K562 (cell line): ENCODE measurements around the gene NOX1. TPM values are rescaled to one million over a fixed set of nuclear protein-coding genes. Genes with fewer than 3 reads are reported as not detected.

Source experiments
- ATAC-seq: fragments of 200-7000 bp; cut with Tn5 transposase; 3 replicates; pipeline ENCODE4 v1.9.1; 2020; ENCODE audit warnings: moderate library complexity
- BruUV-seq: library from RNA; stranded (reverse); fragments of 400-500 nt; replicated peaks from 2 replicates; lab custom pipeline; 2021; lab: Mats Ljungman, UMichigan
- CTCF ChIA-PET: fragments of 300-600 bp; formaldehyde crosslinking; extraction: SDS; loops from one replicate; lab custom pipeline; 2021; ENCODE audit warnings: low intra/inter-chr PET ratio; lab: Yijun Ruan, JAX
- POLR2A ChIA-PET: fragments of 300-600, 350-650 bp; sonication (Branson Sonifier 250); formaldehyde crosslinking; extraction: SDS; loops from one replicate; lab custom pipeline; 2021; ENCODE audit warnings: antibody characterized with exemption, inconsistent platforms; lab: Yijun Ruan, JAX
- DNase-seq, 4 experiments: peaks; one replicate each; pipeline versions ENCODE4 v3.0.0 to v3.0.0-alpha.2; 2011 to 2018; ENCODE audit warnings: low spot score in 3 of 4, mixed read lengths in 3 of 4; ENCODE audit errors: extremely low read depth in 1 of 4
- FAIRE-seq: peaks from 2 replicates; lab custom pipeline; 2011; peaks lifted over from hg19 to GRCh38; lab: Jason Lieb, UNC
- H2AFZ ChIP-seq: 2 replicates; pipeline ENCODE4 v1.6.0; 2011; ENCODE audit warnings: low read depth, low read length, control low read depth, inconsistent platforms
- H3K27ac ChIP-seq: fragments of 200-600 bp; 3 replicates; pipeline ENCODE4 v1.8.0; 2011; ENCODE audit warnings: low read depth, mild to moderate bottlenecking, control low read depth, inconsistent platforms, low read length, moderate library complexity, mixed read lengths; ENCODE audit errors: extremely low read depth
- H3K27me3 ChIP-seq, 2 experiments: fragments of 300-600 bp in 1 of 2; 2 replicates in 1 of 2; 3 replicates in 1 of 2; pipeline versions ENCODE4 v1.6.0 to v1.8.0; 2011; ENCODE audit warnings: inconsistent platforms in 2 of 2, low read length in 2 of 2, mild to moderate bottlenecking in 1 of 2, mixed read lengths in 1 of 2, moderate library complexity in 1 of 2; ENCODE audit not compliant: control insufficient read depth in 2 of 2, insufficient read depth in 2 of 2
- H3K36me3 ChIP-seq: fragments of 300-600 bp; 3 replicates; pipeline ENCODE4 v1.8.0; 2011; ENCODE audit warnings: mild to moderate bottlenecking, low read length, inconsistent platforms; ENCODE audit not compliant: control insufficient read depth, insufficient read depth
- H3K4me1 ChIP-seq, 2 experiments: fragments of 200-600 bp in 1 of 2; replicated peaks in 1 of 2; 2 replicates in 1 of 2; 3 replicates in 1 of 2; pipeline versions ENCODE4 v1.5.1 to v1.8.0; 2011; ENCODE audit warnings: inconsistent platforms in 2 of 2, low read length in 2 of 2, mild to moderate bottlenecking in 1 of 2, mixed read lengths in 1 of 2, moderate library complexity in 1 of 2; ENCODE audit not compliant: control insufficient read depth in 2 of 2, insufficient read depth in 2 of 2
- H3K4me2 ChIP-seq: 2 replicates; pipeline ENCODE4 v1.6.1; 2011; ENCODE audit warnings: low read length, control low read depth, inconsistent platforms, mixed read lengths; ENCODE audit not compliant: insufficient read depth
- H3K4me3 ChIP-seq: fragments of 200-600 bp; sonication (generic), shearing (Covaris generic); 2 replicates; pipeline ENCODE4 v1.5.1; 2016; ENCODE audit warnings: control low read depth, inconsistent platforms
- H3K79me2 ChIP-seq: fragments of 200-600 bp; 3 replicates; pipeline ENCODE4 v1.8.0; 2011; ENCODE audit warnings: low read length, inconsistent platforms; ENCODE audit not compliant: control insufficient read depth, insufficient read depth
- H3K9ac ChIP-seq, 2 experiments: 2 replicates each; pipeline versions ENCODE4 v1.6.0 to v1.6.1; 2011; ENCODE audit warnings: low read depth in 2 of 2, low read length in 2 of 2, control low read depth in 1 of 2, inconsistent platforms in 1 of 2, mild to moderate bottlenecking in 1 of 2, mixed read lengths in 1 of 2; ENCODE audit not compliant: insufficient read depth in 1 of 2
- H3K9me1 ChIP-seq: one replicate; pipeline ENCODE4 v1.6.0; 2011; ENCODE audit warnings: inconsistent platforms, mild to moderate bottlenecking, low read length, moderate library complexity; ENCODE audit not compliant: control insufficient read depth, insufficient read depth
- H3K9me3 ChIP-seq: replicated peaks from 2 replicates; pipeline ENCODE4 v1.5.1; 2011; ENCODE audit warnings: low read depth, low read length, inconsistent platforms; ENCODE audit not compliant: control insufficient read depth, insufficient read depth
- H4K20me1 ChIP-seq: replicated peaks from 2 replicates; pipeline ENCODE4 v1.6.1; 2011; ENCODE audit warnings: low read length, inconsistent platforms, mixed read lengths; ENCODE audit not compliant: control insufficient read depth, insufficient read depth
- FOXJ3 ChIP-seq: sonication (generic); formaldehyde crosslinking; IDR thresholded peaks from 2 replicates; pipeline ENCODE4 v1.4.0; 2020; ENCODE audit warnings: mild to moderate bottlenecking, missing genetic modification reagents
- FOXK2 ChIP-seq, 2 experiments: fragments of 450-650 bp; IDR thresholded peaks in 1 of 2; conservative IDR thresholded peaks in 1 of 2; 2 replicates each; pipeline ENCODE4 v1.6.1; 2016; ENCODE audit warnings: low read depth in 2 of 2, mild to moderate bottlenecking in 1 of 2
- HCFC1 ChIP-seq: IDR thresholded peaks from 2 replicates; pipeline ENCODE4 v1.6.1; 2012; ENCODE audit warnings: low read depth, low read length, improper control_type of control experiment
- HDAC6 ChIP-seq: IDR thresholded peaks from 2 replicates; pipeline ENCODE4 v1.6.1; 2012; ENCODE audit warnings: low read depth, mild to moderate bottlenecking, control low read depth, inconsistent platforms, low read length, moderate library complexity
- IRF2 ChIP-seq: sonication (generic); formaldehyde crosslinking; IDR thresholded peaks from 2 replicates; pipeline ENCODE4 v1.8.1; 2022; ENCODE audit warnings: mild to moderate bottlenecking, missing genetic modification reagents
- KLF16 ChIP-seq: IDR thresholded peaks from 2 replicates; pipeline ENCODE4 v1.6.1; 2016; ENCODE audit warnings: antibody characterized with exemption
- NCOR1 ChIP-seq: fragments of 450-650 bp; IDR thresholded peaks from 2 replicates; pipeline ENCODE4 v1.6.1; 2016; ENCODE audit warnings: mild to moderate bottlenecking, moderate library complexity
- NFATC3 ChIP-seq: fragments of 450-650 bp; IDR thresholded peaks from 2 replicates; pipeline ENCODE4 v1.6.1; 2017; ENCODE audit warnings: mild to moderate bottlenecking
- PTRF ChIP-seq: fragments of 450-650 bp; IDR thresholded peaks from 2 replicates; pipeline ENCODE4 v1.6.1; 2016; ENCODE audit warnings: mild to moderate bottlenecking, missing genetic modification characterization, missing compliant biosample characterization
- RFX7 ChIP-seq: fragments of 250-450 bp; sonication (Bioruptor Pico); IDR thresholded peaks from 2 replicates; pipeline ENCODE4 v1.5.1; 2021; ENCODE audit warnings: mild to moderate bottlenecking
- ZNF695 ChIP-seq: fragments of 450-650 bp; formaldehyde crosslinking; IDR thresholded peaks from 2 replicates; pipeline ENCODE4 v1.4.0; 2020; ENCODE audit warnings: mild to moderate bottlenecking, moderate library complexity
- WGBS: fragments of 100-300 bp; shearing (Covaris generic); methylation state at CpG from one replicate; pipeline ENCODE4 v1.1.6; 2016; ENCODE audit warnings: low coverage, mixed read lengths; ENCODE audit not compliant: insufficient coverage; ENCODE audit errors: missing lambda C conversion rate; 5-methylcytosine and 5-hydroxymethylcytosine counted together
- in situ Hi-C: fragments of 300-500 bp; cut with MboI; formaldehyde crosslinking; loops from 4 replicates; pipeline ENCODE4 v1.15.0; 2018; ENCODE audit warnings: inconsistent platforms, mixed read lengths
- intact Hi-C: fragments of 100-400 bp; cut with micrococcal nuclease; formaldehyde crosslinking; loops from 2 replicates; pipeline ENCODE4 v1.14.2; 2022
- polyA plus RNA-seq, 8 experiments: library from polyadenylated mRNA; depleted of rRNA in 4 of 8; stranded (reverse) in 5 of 8; unstranded in 3 of 8; fragments of >200 nt; fragmentation: Nextera tagmentation in 2 of 8; fragmentation: Illumina TruSeq in 1 of 8; extraction: Ambion mirVana in 2 of 8; extraction: Trizol in 1 of 8; gene quantifications; 2 replicates each; pipeline versions ENCODE4 v1.2.1 to v1.2.3, GENCODE V29; 2011 to 2014; ENCODE audit warnings: inconsistent platforms in 1 of 8, missing spikeins in 1 of 8
- total RNA-seq, 7 experiments: library from RNA; depleted of rRNA in 6 of 7; stranded (reverse); fragments of >200 nt in 6 of 7; fragmentation: Illumina TruSeq in 2 of 7; extraction: Trizol in 2 of 7; gene quantifications; 2 replicates each; pipeline versions ENCODE4 v1.2.1 to v1.2.3, GENCODE V29; 2011 to 2021; ENCODE audit warnings: low replicate concordance in 1 of 7
- TF ChIP-seq, protein P1 (sequence below): fragments of 200-600 bp; sonication (generic); IDR thresholded peaks from one replicate; pipeline ENCODE4 v1.6.1; 2012; ENCODE audit warnings: mild to moderate bottlenecking, low read depth, low read length, inconsistent platforms

NOX1 gene
- total and polyA plus RNA-seq, 9 of the 15 experiments (the other 6 are each of a cell fraction or from before 2014, with no cell fraction given), result 0.01 TPM; not detected in 8

DNA sequence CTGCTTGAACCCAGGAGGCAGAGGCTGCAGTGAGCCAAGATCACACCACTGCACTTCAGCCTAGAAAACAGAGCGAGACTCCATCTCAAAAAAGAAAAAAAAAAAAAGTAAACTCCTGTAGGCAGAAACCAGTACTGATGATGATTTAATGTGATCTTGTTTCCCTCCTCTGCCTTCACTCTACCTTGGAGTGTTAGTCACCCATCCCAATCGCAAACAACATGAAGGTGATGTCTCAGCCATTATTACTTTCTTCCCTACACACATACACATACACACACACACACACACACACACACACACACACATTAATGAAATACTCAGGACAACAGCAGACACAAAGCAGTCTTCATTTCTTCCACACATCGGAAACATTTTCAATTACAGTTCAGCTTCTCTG is 39.0 kb upstream of the NOX1 start:
- ChIA-PET CTCF (no interaction called here), POLR2A (no interaction called here)
- intact Hi-C loops (no loop called here), in situ Hi-C loops (no loop called here)
- WGBS, result 0% methylated on average over 2 of the region's 3 CpGs
- no peak overlapping the region for H3K9ac ChIP-seq
- no peak for DNase-seq
- no peaks in the 10 kb centered on the region for H3K4me1 ChIP-seq
- H2AFZ ChIP-seq, result no peak overlapping the region
- FAIRE-seq, result no peak
- no peaks in the 10 kb centered on the region for H3K9me1 ChIP-seq
- TF ChIP-seq KLF16 (no peak), HDAC6 (no peak), PTRF (tag) (no peak), RFX7 (CRISPR knock-in tag) (no peak), IRF2 (CRISPR knock-in tag) (no peak), NFATC3 (no peak), HCFC1 (no peak), NCOR1 (no peak), FOXJ3 (no peak), FOXK2 (conservative IDR thresholded peaks at IDR 0.05 in 1 of 2, IDR thresholded peaks at IDR 0.05 in 1 of 2; ENCODE audit: low read depth in 2 of 2) (no peak), ZNF695 (CRISPR knock-in tag) (no peak)
- TF ChIP-seq, protein P1, sequence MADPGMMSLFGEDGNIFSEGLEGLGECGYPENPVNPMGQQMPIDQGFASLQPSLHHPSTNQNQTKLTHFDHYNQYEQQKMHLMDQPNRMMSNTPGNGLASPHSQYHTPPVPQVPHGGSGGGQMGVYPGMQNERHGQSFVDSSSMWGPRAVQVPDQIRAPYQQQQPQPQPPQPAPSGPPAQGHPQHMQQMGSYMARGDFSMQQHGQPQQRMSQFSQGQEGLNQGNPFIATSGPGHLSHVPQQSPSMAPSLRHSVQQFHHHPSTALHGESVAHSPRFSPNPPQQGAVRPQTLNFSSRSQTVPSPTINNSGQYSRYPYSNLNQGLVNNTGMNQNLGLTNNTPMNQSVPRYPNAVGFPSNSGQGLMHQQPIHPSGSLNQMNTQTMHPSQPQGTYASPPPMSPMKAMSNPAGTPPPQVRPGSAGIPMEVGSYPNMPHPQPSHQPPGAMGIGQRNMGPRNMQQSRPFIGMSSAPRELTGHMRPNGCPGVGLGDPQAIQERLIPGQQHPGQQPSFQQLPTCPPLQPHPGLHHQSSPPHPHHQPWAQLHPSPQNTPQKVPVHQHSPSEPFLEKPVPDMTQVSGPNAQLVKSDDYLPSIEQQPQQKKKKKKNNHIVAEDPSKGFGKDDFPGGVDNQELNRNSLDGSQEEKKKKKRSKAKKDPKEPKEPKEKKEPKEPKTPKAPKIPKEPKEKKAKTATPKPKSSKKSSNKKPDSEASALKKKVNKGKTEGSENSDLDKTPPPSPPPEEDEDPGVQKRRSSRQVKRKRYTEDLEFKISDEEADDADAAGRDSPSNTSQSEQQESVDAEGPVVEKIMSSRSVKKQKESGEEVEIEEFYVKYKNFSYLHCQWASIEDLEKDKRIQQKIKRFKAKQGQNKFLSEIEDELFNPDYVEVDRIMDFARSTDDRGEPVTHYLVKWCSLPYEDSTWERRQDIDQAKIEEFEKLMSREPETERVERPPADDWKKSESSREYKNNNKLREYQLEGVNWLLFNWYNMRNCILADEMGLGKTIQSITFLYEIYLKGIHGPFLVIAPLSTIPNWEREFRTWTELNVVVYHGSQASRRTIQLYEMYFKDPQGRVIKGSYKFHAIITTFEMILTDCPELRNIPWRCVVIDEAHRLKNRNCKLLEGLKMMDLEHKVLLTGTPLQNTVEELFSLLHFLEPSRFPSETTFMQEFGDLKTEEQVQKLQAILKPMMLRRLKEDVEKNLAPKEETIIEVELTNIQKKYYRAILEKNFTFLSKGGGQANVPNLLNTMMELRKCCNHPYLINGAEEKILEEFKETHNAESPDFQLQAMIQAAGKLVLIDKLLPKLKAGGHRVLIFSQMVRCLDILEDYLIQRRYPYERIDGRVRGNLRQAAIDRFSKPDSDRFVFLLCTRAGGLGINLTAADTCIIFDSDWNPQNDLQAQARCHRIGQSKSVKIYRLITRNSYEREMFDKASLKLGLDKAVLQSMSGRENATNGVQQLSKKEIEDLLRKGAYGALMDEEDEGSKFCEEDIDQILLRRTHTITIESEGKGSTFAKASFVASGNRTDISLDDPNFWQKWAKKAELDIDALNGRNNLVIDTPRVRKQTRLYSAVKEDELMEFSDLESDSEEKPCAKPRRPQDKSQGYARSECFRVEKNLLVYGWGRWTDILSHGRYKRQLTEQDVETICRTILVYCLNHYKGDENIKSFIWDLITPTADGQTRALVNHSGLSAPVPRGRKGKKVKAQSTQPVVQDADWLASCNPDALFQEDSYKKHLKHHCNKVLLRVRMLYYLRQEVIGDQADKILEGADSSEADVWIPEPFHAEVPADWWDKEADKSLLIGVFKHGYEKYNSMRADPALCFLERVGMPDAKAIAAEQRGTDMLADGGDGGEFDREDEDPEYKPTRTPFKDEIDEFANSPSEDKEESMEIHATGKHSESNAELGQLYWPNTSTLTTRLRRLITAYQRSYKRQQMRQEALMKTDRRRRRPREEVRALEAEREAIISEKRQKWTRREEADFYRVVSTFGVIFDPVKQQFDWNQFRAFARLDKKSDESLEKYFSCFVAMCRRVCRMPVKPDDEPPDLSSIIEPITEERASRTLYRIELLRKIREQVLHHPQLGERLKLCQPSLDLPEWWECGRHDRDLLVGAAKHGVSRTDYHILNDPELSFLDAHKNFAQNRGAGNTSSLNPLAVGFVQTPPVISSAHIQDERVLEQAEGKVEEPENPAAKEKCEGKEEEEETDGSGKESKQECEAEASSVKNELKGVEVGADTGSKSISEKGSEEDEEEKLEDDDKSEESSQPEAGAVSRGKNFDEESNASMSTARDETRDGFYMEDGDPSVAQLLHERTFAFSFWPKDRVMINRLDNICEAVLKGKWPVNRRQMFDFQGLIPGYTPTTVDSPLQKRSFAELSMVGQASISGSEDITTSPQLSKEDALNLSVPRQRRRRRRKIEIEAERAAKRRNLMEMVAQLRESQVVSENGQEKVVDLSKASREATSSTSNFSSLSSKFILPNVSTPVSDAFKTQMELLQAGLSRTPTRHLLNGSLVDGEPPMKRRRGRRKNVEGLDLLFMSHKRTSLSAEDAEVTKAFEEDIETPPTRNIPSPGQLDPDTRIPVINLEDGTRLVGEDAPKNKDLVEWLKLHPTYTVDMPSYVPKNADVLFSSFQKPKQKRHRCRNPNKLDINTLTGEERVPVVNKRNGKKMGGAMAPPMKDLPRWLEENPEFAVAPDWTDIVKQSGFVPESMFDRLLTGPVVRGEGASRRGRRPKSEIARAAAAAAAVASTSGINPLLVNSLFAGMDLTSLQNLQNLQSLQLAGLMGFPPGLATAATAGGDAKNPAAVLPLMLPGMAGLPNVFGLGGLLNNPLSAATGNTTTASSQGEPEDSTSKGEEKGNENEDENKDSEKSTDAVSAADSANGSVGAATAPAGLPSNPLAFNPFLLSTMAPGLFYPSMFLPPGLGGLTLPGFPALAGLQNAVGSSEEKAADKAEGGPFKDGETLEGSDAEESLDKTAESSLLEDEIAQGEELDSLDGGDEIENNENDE, result no peak
- no peak for ATAC-seq
- no peaks in the 10 kb centered on the region for H4K20me1 ChIP-seq
- H3K27me3 ChIP-seq, result peaks cover 0 to 5% of the 10 kb centered on the region in 2 experiments; a peak in 2 of 5 replicates
- no peak overlapping the region for H3K4me3 ChIP-seq
- no peak overlapping the region for H3K27ac ChIP-seq
- H3K79me2 ChIP-seq, result no peaks in the 10 kb centered on the region
- H3K9me3 ChIP-seq, result no peaks in the 10 kb centered on the region
- no peak overlapping the region for H3K4me2 ChIP-seq
- no TSS peak for BruUV-seq
- H3K36me3 ChIP-seq, result no peaks in the 10 kb centered on the region
